ENCODE data around the gene EPOP. TPM values are rescaled to one million over a fixed set of nuclear protein-coding genes. Genes with fewer than 3 reads are reported as not detected.

The EPOP gene
- total RNA-seq, 2 donors from 2014 or later: 3.2 to 5.0 TPM

- H3K4me1 ChIP-seq (ENCODE audit: control insufficient read depth, insufficient read depth, low read length): no peaks in the 10 kb centered on the region
- no peaks in the 10 kb centered on the region for H3K9me3 ChIP-seq (ENCODE audit: control insufficient read depth, low read length)
- Mint-ChIP-seq H3K27me3 (ENCODE audit: insufficient read depth) (peaks cover 11% of the 10 kb centered on the region), H3K27ac (no peak overlapping the region), H3K4me1 (peaks cover 10% of the 10 kb centered on the region), H3K9me3 (no peaks in the 10 kb centered on the region), H3K4me3 (no peak overlapping the region), H3K36me3 (ENCODE audit: low read depth) (no peaks in the 10 kb centered on the region)
- DNase-seq: peak; percentile 43
- H3K27me3 ChIP-seq (ENCODE audit: control insufficient read depth, insufficient read depth, low read length, poor library complexity, severe bottlenecking): no peaks in the 10 kb centered on the region
- H3K4me3 ChIP-seq (ENCODE audit: low read length): no peak overlapping the region
- H3K36me3 ChIP-seq (ENCODE audit: control insufficient read depth, insufficient read depth, low read length): no peaks in the 10 kb centered on the region
- no peak overlapping the region for H3K9ac ChIP-seq (ENCODE audit: extremely low read depth, low read length, poor library complexity, severe bottlenecking)
- H3K27ac ChIP-seq (ENCODE audit: low read depth, low read length): no peak overlapping the region
- no peak for TF ChIP-seq CTCF (conservative IDR thresholded peaks at IDR 0.05)
- 87 to 88% methylated on average over 4 of the region's 4 CpGs for WGBS, 2 experiments (ENCODE audit: insufficient coverage in 1 of 2, insufficient read length in 1 of 2)
These were observed 16.4 kb upstream of the EPOP start for GRCh38 chr17:38691154-38691553.

GRCh38 chr17:38690386-38690785, 15.6 kb upstream of the EPOP start:
- Mint-ChIP-seq H3K4me1 (peaks cover 7% of the 10 kb centered on the region), H3K9me3 (no peaks in the 10 kb centered on the region), H3K36me3 (ENCODE audit: low read depth) (no peaks in the 10 kb centered on the region), H3K4me3 (no peak overlapping the region), H3K27ac (no peak overlapping the region), H3K27me3 (ENCODE audit: insufficient read depth) (peaks cover 18% of the 10 kb centered on the region)
- DNase-seq: no peak
- H3K4me1 ChIP-seq (ENCODE audit: control insufficient read depth, insufficient read depth, low read length): no peaks in the 10 kb centered on the region
- no peak overlapping the region for H3K9ac ChIP-seq (ENCODE audit: extremely low read depth, low read length, poor library complexity, severe bottlenecking)
- H3K36me3 ChIP-seq (ENCODE audit: control insufficient read depth, insufficient read depth, low read length): no peaks in the 10 kb centered on the region
- no peaks in the 10 kb centered on the region for H3K9me3 ChIP-seq (ENCODE audit: control insufficient read depth, low read length)
- H3K4me3 ChIP-seq (ENCODE audit: low read length): no peak overlapping the region
- H3K27me3 ChIP-seq (ENCODE audit: control insufficient read depth, insufficient read depth, low read length, poor library complexity, severe bottlenecking): no peaks in the 10 kb centered on the region
- no peak overlapping the region for H3K27ac ChIP-seq (ENCODE audit: low read depth, low read length)
- no peak for TF ChIP-seq CTCF (conservative IDR thresholded peaks at IDR 0.05)
- 88 to 92% methylated on average over 4 of the region's 4 CpGs for WGBS, 2 experiments (ENCODE audit: insufficient coverage in 1 of 2, insufficient read length in 1 of 2)

DNA sequence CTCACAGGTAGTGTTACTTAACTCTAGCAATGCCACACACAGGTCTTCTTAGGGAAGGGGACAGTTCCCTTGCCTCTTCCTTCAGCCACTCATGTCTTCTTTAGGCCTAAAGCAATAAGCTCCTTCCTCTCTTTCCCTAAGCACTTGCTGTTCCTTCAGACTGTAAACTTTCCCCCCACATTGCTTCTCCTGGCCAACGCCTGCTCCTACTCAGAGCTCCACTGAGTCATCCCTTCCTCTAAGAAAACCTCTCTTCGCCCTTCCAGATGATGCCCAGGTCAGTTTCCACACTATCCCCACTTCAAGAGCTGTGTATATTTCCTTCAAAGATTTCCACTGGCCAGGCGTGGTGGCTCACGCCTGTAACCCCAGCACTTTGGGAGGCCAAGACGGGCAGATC, 12.5 kb upstream of the EPOP start:
- no peak overlapping the region for H3K4me3 Mint-ChIP-seq
- no peaks in the 10 kb centered on the region for H3K4me1 Mint-ChIP-seq
- Histone ChIP-seq H3K27me3 (ENCODE audit: control insufficient read depth, insufficient read depth, low read length, poor library complexity, severe bottlenecking) (no peaks in the 10 kb centered on the region), H3K4me1 (ENCODE audit: control insufficient read depth, insufficient read depth, low read length) (no peaks in the 10 kb centered on the region), H3K9me3 (ENCODE audit: control insufficient read depth, low read length) (no peaks in the 10 kb centered on the region), H3K27ac (ENCODE audit: low read depth, low read length) (no peak overlapping the region), H3K36me3 (ENCODE audit: control insufficient read depth, insufficient read depth, low read length) (no peaks in the 10 kb centered on the region), H3K9ac (ENCODE audit: extremely low read depth, low read length, poor library complexity, severe bottlenecking) (no peak overlapping the region), H3K4me3 (ENCODE audit: low read length) (no peak overlapping the region)
- H3K27ac Mint-ChIP-seq: no peak overlapping the region
- H3K27me3 Mint-ChIP-seq (ENCODE audit: insufficient read depth): peaks cover 23% of the 10 kb centered on the region
- no peaks in the 10 kb centered on the region for H3K9me3 Mint-ChIP-seq
- TF ChIP-seq CTCF (conservative IDR thresholded peaks at IDR 0.05): no peak
- no peaks in the 10 kb centered on the region for H3K36me3 Mint-ChIP-seq (ENCODE audit: low read depth)
- 93 to 94% methylated on average over 5 of the region's 5 CpGs for WGBS, 2 experiments (ENCODE audit: insufficient coverage in 1 of 2, insufficient read length in 1 of 2)
- DNase-seq: no peak

Data from endodermal cell (in vitro differentiated cells).